GM12872 (cell line): ENCODE results near the gene FZR1.

Source experiments
- TF ChIP-seq, protein P1 (sequence below): IDR thresholded peaks from 3 replicates; pipeline ENCODE4 v1.5.1; 2011; ENCODE audit warnings: low read depth, mild to moderate bottlenecking, low read length, moderate library complexity; ENCODE audit not compliant: insufficient read depth

Gene FZR1

DNA sequence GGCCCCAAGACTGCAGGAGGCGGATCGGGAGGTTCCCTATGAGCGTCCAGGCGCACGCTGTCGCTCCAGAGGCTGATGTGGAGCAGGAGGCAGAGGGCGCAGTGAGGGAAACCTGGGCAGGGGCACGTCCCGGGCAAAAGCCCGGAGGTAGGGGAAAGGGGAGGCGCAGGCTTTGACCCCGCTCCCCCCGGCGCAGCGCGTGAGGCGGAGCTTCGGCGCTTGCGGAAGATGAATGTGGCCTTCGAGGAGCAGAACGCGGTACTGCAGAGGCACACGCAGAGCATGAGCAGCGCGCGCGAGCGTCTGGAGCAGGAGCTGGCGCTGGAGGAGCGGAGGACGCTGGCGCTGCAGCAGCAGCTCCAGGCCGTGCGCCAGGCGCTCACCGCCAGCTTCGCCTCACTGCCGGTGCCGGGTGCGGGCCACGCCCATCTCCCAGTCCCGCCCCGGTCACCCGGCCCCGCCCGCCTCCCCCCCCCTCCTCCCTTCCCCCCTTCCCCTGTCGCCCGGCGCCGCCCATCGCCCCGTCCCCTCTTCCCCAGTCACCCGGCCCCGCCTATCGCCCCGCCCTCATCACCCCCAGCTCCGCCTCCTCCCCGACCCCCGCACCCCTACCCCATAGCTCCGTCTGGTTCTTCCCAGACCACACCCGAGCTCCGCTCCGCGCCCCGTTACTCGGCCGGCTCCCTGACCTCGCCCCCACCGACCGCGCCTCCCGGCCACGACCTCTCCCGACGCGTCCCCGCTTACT lies 70.8 kb downstream of the FZR1 start:
- TF ChIP-seq, protein P1, sequence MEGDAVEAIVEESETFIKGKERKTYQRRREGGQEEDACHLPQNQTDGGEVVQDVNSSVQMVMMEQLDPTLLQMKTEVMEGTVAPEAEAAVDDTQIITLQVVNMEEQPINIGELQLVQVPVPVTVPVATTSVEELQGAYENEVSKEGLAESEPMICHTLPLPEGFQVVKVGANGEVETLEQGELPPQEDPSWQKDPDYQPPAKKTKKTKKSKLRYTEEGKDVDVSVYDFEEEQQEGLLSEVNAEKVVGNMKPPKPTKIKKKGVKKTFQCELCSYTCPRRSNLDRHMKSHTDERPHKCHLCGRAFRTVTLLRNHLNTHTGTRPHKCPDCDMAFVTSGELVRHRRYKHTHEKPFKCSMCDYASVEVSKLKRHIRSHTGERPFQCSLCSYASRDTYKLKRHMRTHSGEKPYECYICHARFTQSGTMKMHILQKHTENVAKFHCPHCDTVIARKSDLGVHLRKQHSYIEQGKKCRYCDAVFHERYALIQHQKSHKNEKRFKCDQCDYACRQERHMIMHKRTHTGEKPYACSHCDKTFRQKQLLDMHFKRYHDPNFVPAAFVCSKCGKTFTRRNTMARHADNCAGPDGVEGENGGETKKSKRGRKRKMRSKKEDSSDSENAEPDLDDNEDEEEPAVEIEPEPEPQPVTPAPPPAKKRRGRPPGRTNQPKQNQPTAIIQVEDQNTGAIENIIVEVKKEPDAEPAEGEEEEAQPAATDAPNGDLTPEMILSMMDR, result no peak

DNA sequence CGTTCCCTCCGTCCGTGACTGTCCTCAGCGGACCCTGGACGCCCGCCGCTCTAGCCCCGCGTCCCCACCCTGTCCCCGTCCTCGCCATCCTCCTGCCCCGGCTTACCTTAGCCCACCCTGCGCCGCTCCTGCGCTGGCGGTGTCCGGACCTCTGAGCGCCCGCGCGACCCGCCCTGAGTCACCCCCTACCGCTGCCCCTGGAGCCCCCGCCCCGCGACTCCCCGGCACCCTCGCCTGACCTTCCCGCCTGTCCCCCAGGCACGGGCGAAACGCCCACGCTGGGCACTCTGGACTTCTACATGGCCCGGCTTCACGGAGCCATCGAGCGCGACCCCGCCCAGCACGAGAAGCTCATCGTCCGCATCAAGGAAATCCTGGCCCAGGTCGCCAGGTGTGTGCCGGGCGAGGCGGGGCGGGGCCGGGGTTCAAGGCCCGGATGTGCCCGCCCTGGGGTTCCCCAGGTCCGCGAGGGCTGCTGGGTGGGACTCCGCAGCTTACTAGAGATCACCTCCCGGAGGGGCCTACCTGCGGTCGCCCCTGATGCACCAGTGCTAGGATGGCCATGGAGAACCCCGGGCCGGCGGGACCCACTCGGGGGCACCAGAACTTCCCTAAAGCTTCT lies 71.7 kb downstream of the FZR1 start:
- TF ChIP-seq, protein P1, result no peak

DNA sequence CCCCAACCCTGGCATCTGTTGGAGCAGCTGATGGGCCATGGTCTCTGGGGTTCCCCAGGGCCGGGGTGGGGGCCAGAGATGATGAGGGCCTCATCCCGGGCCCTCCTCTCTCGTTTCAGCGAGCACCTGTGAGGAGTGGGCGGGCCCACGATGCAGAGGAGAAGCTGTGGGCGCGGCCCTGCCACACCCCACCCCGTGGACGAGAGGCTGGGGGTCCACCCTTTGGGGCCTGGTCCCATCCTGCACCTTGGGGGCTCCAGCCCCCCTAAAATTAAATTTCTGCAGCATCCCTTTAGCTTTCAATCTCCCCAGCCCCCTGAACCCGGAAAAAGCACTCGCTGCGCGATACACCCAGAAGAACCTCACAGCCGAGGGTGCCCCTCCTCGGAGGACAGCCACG lies 72.3 kb downstream of the FZR1 start:
- TF ChIP-seq, protein P1, result no peak

DNA sequence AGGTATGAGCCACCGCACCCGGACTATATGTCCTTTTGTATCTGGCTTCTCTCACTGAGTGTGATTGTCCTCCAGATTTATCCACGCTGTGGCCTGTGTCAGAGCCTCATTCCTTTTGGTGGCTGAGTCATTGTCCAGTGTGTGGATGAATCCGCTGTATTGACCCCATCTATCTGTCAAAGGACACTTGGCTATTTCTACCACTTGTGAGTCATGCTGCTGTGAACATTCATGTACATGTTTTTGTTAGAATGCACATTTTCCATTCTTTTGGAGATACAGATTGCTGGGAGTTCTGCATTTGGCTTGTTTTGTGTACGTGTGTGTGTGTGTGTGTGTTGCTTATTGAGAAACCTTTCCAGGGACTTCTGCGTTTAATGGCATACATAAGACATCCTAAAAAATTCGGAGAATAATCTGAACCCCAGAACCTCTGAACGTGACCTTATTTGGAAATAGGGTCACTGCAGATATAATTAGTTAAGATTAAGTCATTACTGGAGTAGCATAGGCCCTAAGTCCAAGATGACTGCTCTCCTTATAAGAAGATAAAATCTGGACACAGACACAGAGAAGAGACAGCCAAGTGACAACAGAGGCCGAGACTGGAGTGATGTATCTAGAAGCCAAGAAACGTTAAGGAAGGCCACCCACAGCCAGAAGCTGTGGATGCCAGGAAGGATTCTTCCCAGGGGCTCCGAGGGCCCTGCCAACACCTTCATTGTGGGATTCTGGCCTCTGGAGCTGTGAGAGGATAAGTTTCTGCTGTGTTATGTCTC lies 74.2 kb downstream of the FZR1 start:
- TF ChIP-seq, protein P1, result no peak

DNA sequence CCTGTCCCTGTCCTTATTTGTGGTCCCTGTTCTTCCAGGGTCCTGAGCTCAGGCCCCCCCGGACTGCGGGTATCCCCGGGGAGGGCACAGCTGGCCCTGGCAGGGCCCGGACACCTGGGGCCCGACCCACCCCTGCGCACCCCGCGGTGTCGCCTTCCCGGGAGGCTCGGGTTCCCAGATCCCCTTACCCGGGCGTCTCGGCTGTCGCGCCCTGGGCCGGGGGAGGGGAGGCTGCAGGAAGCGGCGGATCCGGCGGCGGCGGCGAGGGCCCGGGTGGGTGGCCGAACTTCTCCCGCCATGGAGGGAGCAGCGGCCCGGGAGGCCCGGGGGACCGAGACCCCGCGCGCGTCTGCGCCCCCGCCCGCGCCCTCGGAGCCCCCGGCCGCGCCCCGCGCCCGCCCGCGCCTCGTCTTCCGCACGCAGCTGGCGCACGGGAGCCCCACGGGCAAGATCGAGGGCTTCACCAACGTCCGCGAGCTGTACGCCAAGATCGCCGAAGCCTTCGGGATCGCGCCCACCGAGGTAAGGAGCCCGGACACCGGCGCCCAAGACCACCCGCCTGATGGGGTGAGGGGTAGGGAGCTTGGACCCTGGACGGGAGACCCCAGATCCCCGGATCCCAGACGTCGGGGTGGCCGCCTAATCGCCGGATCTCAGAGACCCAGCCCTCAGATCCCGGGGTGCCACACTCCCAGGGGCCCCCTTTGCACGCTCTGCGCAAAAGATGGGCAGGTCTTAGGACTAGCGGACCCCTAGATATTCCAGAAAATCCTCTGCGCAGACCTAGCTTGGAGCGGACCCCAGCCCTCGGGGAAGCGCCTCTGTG lies 79.4 kb downstream of the FZR1 start, which contains the start of gene GIPC3:
GIPC3 (plus strand) TSS at position 178 of the 826 bp plus-strand sequence; CDS start at position 298, 120 bp downstream.
- TF ChIP-seq, protein P1, result no peak

DNA sequence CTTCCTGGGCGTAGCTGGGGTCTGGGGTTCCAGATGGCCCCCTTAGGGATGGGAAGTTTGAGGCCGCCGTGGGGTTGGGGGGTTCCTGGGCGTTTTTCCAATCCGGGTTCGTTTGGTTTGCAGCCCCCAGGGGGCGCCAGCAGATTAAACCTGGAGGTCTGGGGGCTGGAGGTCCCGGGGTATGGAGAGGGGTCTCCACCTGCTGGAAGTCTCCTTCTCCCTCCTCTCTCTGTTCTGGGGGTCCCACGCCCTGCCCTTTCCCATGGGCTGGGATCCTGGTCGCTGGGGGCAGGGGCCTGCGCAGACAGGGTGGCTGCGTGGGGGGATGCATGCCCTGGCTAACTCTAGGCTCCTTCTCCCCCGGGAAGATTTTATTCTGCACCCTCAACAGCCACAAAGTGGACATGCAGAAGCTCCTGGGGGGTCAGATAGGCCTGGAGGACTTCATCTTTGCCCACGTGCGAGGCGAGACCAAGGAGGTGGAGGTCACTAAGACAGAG lies 80.1 kb downstream of the FZR1 start:
- TF ChIP-seq, protein P1, result peak; percentile 61
